Neural cell (in vitro differentiated cells): ENCODE results near the gene POLN. TPM values are rescaled to one million over a fixed set of nuclear protein-coding genes. Genes with fewer than 3 reads are reported as not detected.

ENCODE experiments used
- H2AFZ ChIP-seq: fragments of 200-600, 300-800 bp; sonication (generic), shearing (Covaris generic); 2 replicates; pipeline ENCODE4 v1.6.0; 2014; ENCODE audit warnings: low read depth, mild to moderate bottlenecking, antibody characterized with exemption, low read length, moderate library complexity
- H3F3A ChIP-seq: fragments of 200-600 bp; shearing (Covaris generic); 2 replicates; pipeline ENCODE4 v1.6.1; 2016; ENCODE audit warnings: mild to moderate bottlenecking, moderate library complexity, mixed read lengths, antibody characterized with exemption, low read length; ENCODE audit not compliant: insufficient read depth, poor library complexity, severe bottlenecking
- H3K27ac ChIP-seq: fragments of 200-600, 300-800 bp; sonication (generic), shearing (Covaris generic); 2 replicates; pipeline ENCODE4 v1.5.1; 2014; ENCODE audit warnings: mild to moderate bottlenecking, low read length, moderate library complexity
- H3K27me3 ChIP-seq: fragments of 300-800, 200-600 bp; sonication (generic), shearing (Covaris generic); 2 replicates; pipeline ENCODE4 v1.6.0; 2014; ENCODE audit warnings: mild to moderate bottlenecking, low read depth, low read length, moderate library complexity; ENCODE audit not compliant: insufficient read depth
- H3K36me3 ChIP-seq: fragments of 300-800, 200-600 bp; sonication (generic), shearing (Covaris generic); 2 replicates; pipeline ENCODE4 v1.5.1; 2014; ENCODE audit warnings: mild to moderate bottlenecking, antibody characterized with exemption, low read length, moderate library complexity; ENCODE audit not compliant: insufficient read depth
- H3K4me2 ChIP-seq: fragments of 300-800, 200-600 bp; sonication (generic), shearing (Covaris generic); 2 replicates; pipeline ENCODE4 v1.6.0; 2014; ENCODE audit warnings: mild to moderate bottlenecking, low read length
- H3K4me3 ChIP-seq: fragments of 300-800, 200-600 bp; sonication (generic), shearing (Covaris generic); 2 replicates; pipeline ENCODE4 v1.5.1; 2014; ENCODE audit warnings: mild to moderate bottlenecking, low read length, moderate library complexity
- H3K79me2 ChIP-seq: fragments of 200-600 bp; shearing (Covaris generic); replicated peaks from 2 replicates; pipeline ENCODE4 v1.6.0; 2014; ENCODE audit warnings: mild to moderate bottlenecking, low read length, moderate library complexity; ENCODE audit not compliant: insufficient read depth
- H3K9ac ChIP-seq: fragments of 300-800, 200-600 bp; sonication (generic), shearing (Covaris generic); 2 replicates; pipeline ENCODE4 v1.6.1; 2016; ENCODE audit warnings: mild to moderate bottlenecking, low read length, mixed read lengths
- H3K9me2 ChIP-seq: fragments of 200-600 bp; shearing (Covaris generic); 2 replicates; pipeline ENCODE4 v1.6.1; 2016; ENCODE audit warnings: mild to moderate bottlenecking, low read length, mixed read lengths; ENCODE audit not compliant: insufficient read depth
- H3K9me3 ChIP-seq: fragments of 200-600, 300-800 bp; sonication (generic), shearing (Covaris generic); 2 replicates; pipeline ENCODE4 v1.6.1; 2016; ENCODE audit warnings: mild to moderate bottlenecking, mixed run types, low read length, moderate library complexity, mixed read lengths
- H4K20me1 ChIP-seq: fragments of 200-600 bp; shearing (Covaris generic); 2 replicates; pipeline ENCODE4 v1.6.1; 2016; ENCODE audit warnings: mild to moderate bottlenecking, mixed run types; ENCODE audit not compliant: insufficient read depth
- CTCF ChIP-seq: fragments of 450-650 bp; IDR thresholded peaks from 2 replicates; pipeline ENCODE4 v1.5.1; 2014; ENCODE audit warnings: antibody characterized with exemption, mild to moderate bottlenecking, moderate library complexity; ENCODE audit not compliant: poor library complexity, severe bottlenecking
- EP300 ChIP-seq: fragments of 450-650 bp; conservative IDR thresholded peaks from 2 replicates; pipeline ENCODE4 v1.6.1; 2014; ENCODE audit warnings: antibody characterized with exemption, mild to moderate bottlenecking, moderate library complexity; ENCODE audit not compliant: poor library complexity, severe bottlenecking
- EZH2 ChIP-seq: fragments of 200-600, 300-800 bp; shearing (Covaris generic), sonication (generic); IDR thresholded peaks from 2 replicates; pipeline ENCODE4 v1.6.1; 2014; ENCODE audit warnings: antibody characterized with exemption, low read length, borderline replicate concordance, mild to moderate bottlenecking; ENCODE audit not compliant: insufficient read depth, poor library complexity, severe bottlenecking
- MXI1 ChIP-seq: fragments of 450-650 bp; conservative IDR thresholded peaks from 2 replicates; pipeline ENCODE4 v1.6.1; 2014; ENCODE audit warnings: antibody characterized with exemption, mild to moderate bottlenecking; ENCODE audit not compliant: poor library complexity, severe bottlenecking
- POLR2AphosphoS5 ChIP-seq: IDR thresholded peaks from 2 replicates; pipeline ENCODE4 v1.6.1; 2012
- RAD21 ChIP-seq: fragments of 450-650 bp; conservative IDR thresholded peaks from 2 replicates; pipeline ENCODE4 v1.6.1; 2014; ENCODE audit warnings: antibody characterized with exemption, mild to moderate bottlenecking, moderate library complexity
- REST ChIP-seq: IDR thresholded peaks from 2 replicates; pipeline ENCODE4 v1.6.1; 2012; ENCODE audit warnings: borderline replicate concordance
- SMC3 ChIP-seq: fragments of 450-650 bp; conservative IDR thresholded peaks from 2 replicates; pipeline ENCODE4 v1.6.1; 2014; ENCODE audit warnings: antibody characterized with exemption, mild to moderate bottlenecking, moderate library complexity; ENCODE audit not compliant: poor library complexity
- TAF1 ChIP-seq: IDR thresholded peaks from 2 replicates; pipeline ENCODE4 v1.6.1; 2012; ENCODE audit warnings: low read depth
- polyA plus RNA-seq: library from polyadenylated mRNA; depleted of rRNA; stranded (reverse); fragments of >200 nt; gene quantifications from 2 replicates; pipeline ENCODE4 v1.2.3, GENCODE V29; 2014

Gene POLN
- polyA plus RNA-seq, 1 donor from 2014 or later: 1.1 TPM

GRCh38 chr4:2174061-2174460 lies 67.9 kb downstream of the POLN start:
- H4K20me1 ChIP-seq: no peaks in the 10 kb centered on the region
- no peaks in the 10 kb centered on the region for H3K27me3 ChIP-seq
- H3F3A ChIP-seq: no peaks in the 10 kb centered on the region
- no peaks in the 10 kb centered on the region for H3K36me3 ChIP-seq
- H2AFZ ChIP-seq: no peak overlapping the region
- TF ChIP-seq SMC3 (no peak), REST (no peak), POLR2AphosphoS5 (no peak), EP300 (no peak), RAD21 (no peak), MXI1 (no peak), TAF1 (no peak), CTCF (no peak), EZH2 (no peak)
- H3K79me2 ChIP-seq: no peaks in the 10 kb centered on the region
- H3K9ac ChIP-seq: no peak overlapping the region
- H3K9me2 ChIP-seq: no peaks in the 10 kb centered on the region
- no peaks in the 10 kb centered on the region for H3K9me3 ChIP-seq
- no peak overlapping the region for H3K4me2 ChIP-seq
- H3K4me3 ChIP-seq: no peak overlapping the region
- H3K27ac ChIP-seq: no peak overlapping the region

DNA sequence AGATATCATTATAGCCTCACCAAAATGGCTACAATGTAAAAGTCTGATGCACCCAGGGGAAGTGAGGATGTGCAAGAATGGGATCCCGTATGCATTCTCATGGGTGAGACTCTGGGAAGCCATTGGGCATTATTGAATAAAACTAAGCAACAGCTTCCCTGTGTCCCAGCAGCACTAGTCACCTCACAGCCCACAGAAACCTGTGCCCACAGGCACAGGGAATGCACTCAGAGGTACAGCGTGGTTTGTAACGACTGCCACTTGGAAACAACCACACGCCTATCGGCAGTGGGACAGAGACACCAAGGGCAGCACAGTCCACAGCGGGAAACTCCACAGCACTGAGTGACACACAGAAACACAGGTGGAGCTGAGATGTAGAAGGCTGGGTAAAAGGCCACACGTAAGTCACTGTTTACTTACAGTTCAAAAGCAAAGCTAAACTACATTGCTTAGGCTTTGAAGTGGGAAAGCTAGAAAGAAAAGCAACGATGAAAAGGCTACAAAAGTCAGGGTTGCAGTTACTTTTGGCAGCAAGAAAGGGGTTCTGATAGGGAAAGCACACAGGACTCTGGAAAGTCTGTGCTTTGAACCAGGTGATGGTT lies 69.2 kb downstream of the POLN start:
- no peak overlapping the region for H3K4me3 ChIP-seq
- H3K4me2 ChIP-seq: no peak overlapping the region
- no peaks in the 10 kb centered on the region for H3K27me3 ChIP-seq
- no peak for TF ChIP-seq RAD21
- TF ChIP-seq POLR2AphosphoS5: no peak
- no peak for TF ChIP-seq EP300
- no peak for TF ChIP-seq REST
- TF ChIP-seq MXI1: no peak
- no peak for TF ChIP-seq TAF1
- TF ChIP-seq CTCF: no peak
- TF ChIP-seq SMC3: no peak
- TF ChIP-seq EZH2: no peak
- no peaks in the 10 kb centered on the region for H3F3A ChIP-seq
- H3K9me2 ChIP-seq: no peaks in the 10 kb centered on the region
- no peaks in the 10 kb centered on the region for H3K36me3 ChIP-seq
- H4K20me1 ChIP-seq: no peaks in the 10 kb centered on the region
- H2AFZ ChIP-seq: no peak overlapping the region
- H3K79me2 ChIP-seq: no peaks in the 10 kb centered on the region
- H3K27ac ChIP-seq: no peak overlapping the region
- H3K9me3 ChIP-seq: no peaks in the 10 kb centered on the region
- H3K9ac ChIP-seq: no peak overlapping the region
